HepG2 (cell line): ENCODE measurements around the gene ZCCHC8. TPM values are rescaled to one million over a fixed set of nuclear protein-coding genes. Genes with fewer than 3 reads are reported as not detected.

Experiments
- ATF2 ChIP-seq: sonication (generic); formaldehyde crosslinking; IDR thresholded peaks from 2 replicates; pipeline ENCODE4 v1.4.0; 2020; ENCODE audit warnings: missing genetic modification reagents
- GTF2F1 ChIP-seq: fragments of 150-350 bp; IDR thresholded peaks from 2 replicates; pipeline ENCODE4 v1.6.1; 2014; ENCODE audit warnings: low read length
- NKX3-1 ChIP-seq: sonication (generic); formaldehyde crosslinking; IDR thresholded peaks from 2 replicates; pipeline ENCODE4 v1.5.0; 2020; ENCODE audit warnings: missing genetic modification reagents
- NR2F1 ChIP-seq, 2 experiments: fragments of 450-650 bp in 1 of 2; formaldehyde crosslinking in 1 of 2; IDR thresholded peaks; 2 replicates each; pipeline versions ENCODE4 v1.5.0 to v1.6.1; 2016 to 2020; ENCODE audit warnings: mild to moderate bottlenecking in 1 of 2, missing compliant biosample characterization in 1 of 2, missing genetic modification reagents in 1 of 2, moderate library complexity in 1 of 2
- RCOR2 ChIP-seq: IDR thresholded peaks from 2 replicates; pipeline ENCODE4 v1.6.1; 2016; ENCODE audit warnings: missing biosample characterization, missing genetic modification reagents
- SIX4 ChIP-seq: sonication (generic); formaldehyde crosslinking; IDR thresholded peaks from 2 replicates; pipeline ENCODE4 v1.4.0; 2020; ENCODE audit warnings: missing genetic modification reagents
- SNAPC4 ChIP-seq: sonication (generic); formaldehyde crosslinking; IDR thresholded peaks from 2 replicates; pipeline ENCODE4 v1.4.0; 2020; ENCODE audit warnings: mild to moderate bottlenecking, missing genetic modification reagents
- TEAD3 ChIP-seq: optimal IDR thresholded peaks from 2 replicates; pipeline ENCODE3; 2016; ENCODE audit warnings: borderline replicate concordance
- ZNF142 ChIP-seq: sonication (generic); formaldehyde crosslinking; IDR thresholded peaks from 2 replicates; pipeline ENCODE4 v1.4.0; 2020; ENCODE audit warnings: missing genetic modification reagents
- ZNF331 ChIP-seq: sonication (generic); formaldehyde crosslinking; IDR thresholded peaks from 2 replicates; pipeline ENCODE4 v1.4.0; 2020; ENCODE audit warnings: missing genetic modification reagents
- ZNF510 ChIP-seq: sonication (generic); formaldehyde crosslinking; IDR thresholded peaks from 2 replicates; pipeline ENCODE4 v1.4.0; 2020; ENCODE audit warnings: low read depth, mild to moderate bottlenecking, missing genetic modification reagents
- ZNF678 ChIP-seq: sonication (generic); formaldehyde crosslinking; IDR thresholded peaks from 2 replicates; pipeline ENCODE4 v1.4.0; 2020; ENCODE audit warnings: mild to moderate bottlenecking, missing genetic modification reagents
- polyA plus RNA-seq, 8 experiments: library from polyadenylated mRNA; depleted of rRNA in 3 of 8; stranded (reverse) in 7 of 8; unstranded in 1 of 8; fragments of >200 nt; fragmentation: Illumina TruSeq in 4 of 8; extraction: Trizol in 4 of 8; gene quantifications; 2 replicates each; pipeline versions ENCODE4 v1.2.1 to v1.2.3, GENCODE V29; 2011 to 2016; ENCODE audit warnings: low read depth in 4 of 8, missing spikeins in 1 of 8, mixed read lengths in 1 of 8; ENCODE audit not compliant: insufficient read depth in 1 of 8
- total RNA-seq, 5 experiments: library from RNA; depleted of rRNA; stranded (reverse); fragments of >200 nt; fragmentation: Illumina TruSeq; extraction: Trizol; gene quantifications; 2 replicates each; pipeline ENCODE4 v1.2.3, GENCODE V29; 2016; ENCODE audit warnings: low read depth in 1 of 5
- TF ChIP-seq, protein P1 (sequence below): IDR thresholded peaks from 2 replicates; pipeline ENCODE4 v1.6.1; 2016; ENCODE audit warnings: low read depth, borderline replicate concordance
- TF ChIP-seq, protein P2 (sequence below): sonication (generic); formaldehyde crosslinking; conservative IDR thresholded peaks from 2 replicates; pipeline ENCODE4 v1.4.0; 2020; ENCODE audit warnings: mild to moderate bottlenecking, missing genetic modification reagents, moderate library complexity

Gene ZCCHC8
- total and polyA plus RNA-seq, 2 of the 13 experiments (the other 11 are each of a cell fraction or from before 2014, with no cell fraction given), result 18.6 to 20.9 TPM

- TF ChIP-seq SNAPC4 (CRISPR knock-in tag), result no peak
- TF ChIP-seq GTF2F1, result no peak
- TF ChIP-seq NR2F1 (CRISPR knock-in tag; IDR thresholded peaks at IDR 0.05), result 0 out of 4 replicates have a peak, but pooled peaks have one; percentile 21 to 39
- no peak for TF ChIP-seq ZNF142 (CRISPR knock-in tag)
- peak; percentile 57; the same call in 1 of the 2 replicates for TF ChIP-seq SIX4 (CRISPR knock-in tag)
- TF ChIP-seq, protein P1, sequence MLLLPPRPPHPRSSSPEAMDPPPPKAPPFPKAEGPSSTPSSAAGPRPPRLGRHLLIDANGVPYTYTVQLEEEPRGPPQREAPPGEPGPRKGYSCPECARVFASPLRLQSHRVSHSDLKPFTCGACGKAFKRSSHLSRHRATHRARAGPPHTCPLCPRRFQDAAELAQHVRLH (CRISPR knock-in tag), result peak; percentile 32; the same call in 1 of the 2 replicates
- no peak for TF ChIP-seq NKX3-1 (CRISPR knock-in tag)
- peak; percentile 50; the same call in 1 of the 2 replicates for TF ChIP-seq ZNF331
- TF ChIP-seq ZNF510 (CRISPR knock-in tag), result no peak
- TF ChIP-seq RCOR2 (CRISPR knock-in tag), result peak; percentile 78; the same call in 1 of the 2 replicates
- peak; percentile 99 for TF ChIP-seq TEAD3 (CRISPR knock-in tag)
- TF ChIP-seq ZNF678 (CRISPR knock-in tag), result no peak
- peak; percentile 65; the same call in 1 of the 2 replicates for TF ChIP-seq ATF2 (CRISPR knock-in tag)
- TF ChIP-seq, protein P2, sequence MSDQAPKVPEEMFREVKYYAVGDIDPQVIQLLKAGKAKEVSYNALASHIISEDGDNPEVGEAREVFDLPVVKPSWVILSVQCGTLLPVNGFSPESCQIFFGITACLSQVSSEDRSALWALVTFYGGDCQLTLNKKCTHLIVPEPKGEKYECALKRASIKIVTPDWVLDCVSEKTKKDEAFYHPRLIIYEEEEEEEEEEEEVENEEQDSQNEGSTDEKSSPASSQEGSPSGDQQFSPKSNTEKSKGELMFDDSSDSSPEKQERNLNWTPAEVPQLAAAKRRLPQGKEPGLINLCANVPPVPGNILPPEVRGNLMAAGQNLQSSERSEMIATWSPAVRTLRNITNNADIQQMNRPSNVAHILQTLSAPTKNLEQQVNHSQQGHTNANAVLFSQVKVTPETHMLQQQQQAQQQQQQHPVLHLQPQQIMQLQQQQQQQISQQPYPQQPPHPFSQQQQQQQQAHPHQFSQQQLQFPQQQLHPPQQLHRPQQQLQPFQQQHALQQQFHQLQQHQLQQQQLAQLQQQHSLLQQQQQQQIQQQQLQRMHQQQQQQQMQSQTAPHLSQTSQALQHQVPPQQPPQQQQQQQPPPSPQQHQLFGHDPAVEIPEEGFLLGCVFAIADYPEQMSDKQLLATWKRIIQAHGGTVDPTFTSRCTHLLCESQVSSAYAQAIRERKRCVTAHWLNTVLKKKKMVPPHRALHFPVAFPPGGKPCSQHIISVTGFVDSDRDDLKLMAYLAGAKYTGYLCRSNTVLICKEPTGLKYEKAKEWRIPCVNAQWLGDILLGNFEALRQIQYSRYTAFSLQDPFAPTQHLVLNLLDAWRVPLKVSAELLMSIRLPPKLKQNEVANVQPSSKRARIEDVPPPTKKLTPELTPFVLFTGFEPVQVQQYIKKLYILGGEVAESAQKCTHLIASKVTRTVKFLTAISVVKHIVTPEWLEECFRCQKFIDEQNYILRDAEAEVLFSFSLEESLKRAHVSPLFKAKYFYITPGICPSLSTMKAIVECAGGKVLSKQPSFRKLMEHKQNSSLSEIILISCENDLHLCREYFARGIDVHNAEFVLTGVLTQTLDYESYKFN, result peak; percentile 89
Observed at GRCh38 chr12:122491991-122492390, 8.7 kb downstream of the ZCCHC8 start (continued).
